HepG2 (cell line): Measurements from ENCODE around the gene ZNF544. TPM values are rescaled to one million over a fixed set of nuclear protein-coding genes. Genes with fewer than 3 reads are reported as not detected.

Experiments
- ADNP ChIP-seq: sonication (generic); formaldehyde crosslinking; IDR thresholded peaks from 2 replicates; pipeline ENCODE4 v1.4.0; 2020; ENCODE audit warnings: missing genetic modification reagents
- BRD4 ChIP-seq: sonication (generic); formaldehyde crosslinking; IDR thresholded peaks from 2 replicates; pipeline ENCODE4 v1.4.0; 2020; ENCODE audit warnings: missing genetic modification reagents
- CHD2 ChIP-seq: IDR thresholded peaks from 2 replicates; pipeline ENCODE4 v1.6.1; 2011; ENCODE audit warnings: low read depth, low read length, improper control_type of control experiment
- FOXO1 ChIP-seq: sonication (generic); formaldehyde crosslinking; IDR thresholded peaks from 2 replicates; pipeline ENCODE4 v1.4.0; 2020; ENCODE audit warnings: missing genetic modification reagents
- GFI1 ChIP-seq: sonication (generic); formaldehyde crosslinking; IDR thresholded peaks from 2 replicates; pipeline ENCODE4 v1.5.0; 2020; ENCODE audit warnings: missing genetic modification reagents, mild to moderate bottlenecking, borderline replicate concordance
- GZF1 ChIP-seq: sonication (generic); formaldehyde crosslinking; IDR thresholded peaks from 2 replicates; pipeline ENCODE4 v1.5.1; 2020; ENCODE audit warnings: mild to moderate bottlenecking, missing genetic modification reagents
- NR2F2 ChIP-seq: IDR thresholded peaks from 2 replicates; pipeline ENCODE4 v1.6.1; 2012; ENCODE audit warnings: low read depth, inconsistent platforms, borderline replicate concordance
- PHF20 ChIP-seq: sonication (generic); formaldehyde crosslinking; IDR thresholded peaks from 2 replicates; pipeline ENCODE4 v1.5.0; 2020; ENCODE audit warnings: mild to moderate bottlenecking, missing genetic modification reagents
- PTBP1 ChIP-seq: fragments of 200-400 bp; formaldehyde crosslinking; IDR thresholded peaks from 2 replicates; pipeline ENCODE4 v1.6.1; 2018; ENCODE audit warnings: low read length, low read depth; ENCODE audit not compliant: poor library complexity, severe bottlenecking
- RARA ChIP-seq: IDR thresholded peaks from 2 replicates; pipeline ENCODE4 v1.6.1; 2016; ENCODE audit warnings: missing genetic modification reagents, missing compliant biosample characterization
- RARG ChIP-seq: sonication (generic); formaldehyde crosslinking; IDR thresholded peaks from 2 replicates; pipeline ENCODE4 v1.4.0; 2020; ENCODE audit warnings: low read depth, mild to moderate bottlenecking, missing genetic modification reagents
- ZNF124 ChIP-seq: sonication (generic); formaldehyde crosslinking; IDR thresholded peaks from 2 replicates; pipeline ENCODE4 v1.4.0; 2020; ENCODE audit warnings: missing genetic modification reagents
- ZNF251 ChIP-seq: sonication (generic); formaldehyde crosslinking; IDR thresholded peaks from 2 replicates; pipeline ENCODE4 v1.9.0; 2021; ENCODE audit warnings: mild to moderate bottlenecking, missing genetic modification reagents
- ZNF34 ChIP-seq: sonication (generic); formaldehyde crosslinking; IDR thresholded peaks from 2 replicates; pipeline ENCODE4 v1.4.0; 2020; ENCODE audit warnings: mild to moderate bottlenecking, missing genetic modification reagents, borderline replicate concordance
- polyA plus RNA-seq, 8 experiments: library from polyadenylated mRNA; depleted of rRNA in 3 of 8; stranded (reverse) in 7 of 8; unstranded in 1 of 8; fragments of >200 nt; fragmentation: Illumina TruSeq in 4 of 8; extraction: Trizol in 4 of 8; gene quantifications; 2 replicates each; pipeline versions ENCODE4 v1.2.1 to v1.2.3, GENCODE V29; 2011 to 2016; ENCODE audit warnings: low read depth in 4 of 8, missing spikeins in 1 of 8, mixed read lengths in 1 of 8; ENCODE audit not compliant: insufficient read depth in 1 of 8
- total RNA-seq, 5 experiments: library from RNA; depleted of rRNA; stranded (reverse); fragments of >200 nt; fragmentation: Illumina TruSeq; extraction: Trizol; gene quantifications; 2 replicates each; pipeline ENCODE4 v1.2.3, GENCODE V29; 2016; ENCODE audit warnings: low read depth in 1 of 5
- TF ChIP-seq, protein P1 (sequence below): IDR thresholded peaks from 2 replicates; pipeline ENCODE4 v1.6.1; 2016; ENCODE audit warnings: low read depth, control low read depth
- TF ChIP-seq, protein P2 (sequence below), 2 experiments: fragments of 450-650 bp in 1 of 2; sonication (generic) in 1 of 2; formaldehyde crosslinking in 1 of 2; IDR thresholded peaks; 2 replicates each; pipeline versions ENCODE4 v1.6.1 to v1.8.0; 2016 to 2022; ENCODE audit warnings: antibody characterized with exemption in 1 of 2, mild to moderate bottlenecking in 1 of 2, missing genetic modification reagents in 1 of 2

The ZNF544 gene
- total and polyA plus RNA-seq, 2 of the 13 experiments (the other 11 are each of a cell fraction or from before 2014, with no cell fraction given) = 13.1 to 17.0 TPM

DNA sequence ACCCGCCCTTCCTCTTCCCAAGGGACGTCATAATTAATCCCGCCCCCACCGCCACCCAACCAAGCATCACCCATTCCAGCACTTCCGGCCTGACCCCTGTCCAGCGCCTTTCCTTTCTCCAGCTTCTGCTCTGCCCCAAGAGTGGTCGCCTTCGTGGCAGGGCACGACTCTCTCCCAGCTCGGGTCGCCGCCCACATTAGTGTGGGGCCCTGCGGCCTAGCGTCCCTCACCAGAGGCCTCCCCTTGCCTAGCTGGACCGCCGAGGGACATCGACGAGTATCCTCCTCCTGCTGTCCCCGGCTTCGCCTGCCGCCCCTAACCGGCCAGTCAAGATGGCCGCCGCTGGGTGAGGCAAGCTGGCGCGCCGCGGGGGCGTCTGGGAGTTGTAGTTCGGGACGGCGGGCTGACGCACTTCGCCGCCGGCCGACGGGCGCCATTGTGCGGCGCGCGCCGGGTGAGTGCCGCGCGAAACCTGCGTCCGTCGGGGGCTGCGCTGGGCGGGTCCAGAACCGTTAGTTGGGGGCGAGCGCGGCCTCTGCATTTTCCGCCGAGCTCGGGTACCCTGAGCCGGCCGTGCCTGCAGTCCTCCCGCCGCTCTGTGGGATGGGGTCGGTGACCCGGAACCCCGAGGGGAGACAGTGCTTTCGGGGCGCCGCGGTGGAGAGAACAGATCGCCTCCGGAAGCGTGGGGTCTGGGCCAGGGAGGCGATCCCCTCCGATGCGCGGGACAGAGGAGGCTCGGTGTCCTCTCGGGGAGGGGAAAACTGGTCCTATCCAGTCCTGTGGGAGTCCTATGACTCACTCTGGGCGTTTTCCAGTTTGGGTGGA, 45.5 kb upstream of the ZNF544 start, which contains the start of gene ZNF274 (continued):
- TF ChIP-seq, protein P1, sequence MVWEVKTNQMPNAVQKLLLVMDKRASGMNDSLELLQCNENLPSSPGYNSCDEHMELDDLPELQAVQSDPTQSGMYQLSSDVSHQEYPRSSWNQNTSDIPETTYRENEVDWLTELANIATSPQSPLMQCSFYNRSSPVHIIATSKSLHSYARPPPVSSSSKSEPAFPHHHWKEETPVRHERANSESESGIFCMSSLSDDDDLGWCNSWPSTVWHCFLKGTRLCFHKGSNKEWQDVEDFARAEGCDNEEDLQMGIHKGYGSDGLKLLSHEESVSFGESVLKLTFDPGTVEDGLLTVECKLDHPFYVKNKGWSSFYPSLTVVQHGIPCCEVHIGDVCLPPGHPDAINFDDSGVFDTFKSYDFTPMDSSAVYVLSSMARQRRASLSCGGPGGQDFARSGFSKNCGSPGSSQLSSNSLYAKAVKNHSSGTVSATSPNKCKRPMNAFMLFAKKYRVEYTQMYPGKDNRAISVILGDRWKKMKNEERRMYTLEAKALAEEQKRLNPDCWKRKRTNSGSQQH = peak; percentile 5; the same call in 1 of the 2 replicates
- TF ChIP-seq FOXO1 (peak; percentile 46; the same call in 1 of the 2 replicates), ADNP (no peak), PTBP1 (no peak), ZNF34 (no peak), GZF1 (no peak), GFI1 (CRISPR knock-in tag) (peak; percentile 41; the same call in 1 of the 2 replicates), NR2F2 (peak; percentile 33; the same call in 1 of the 2 replicates), ZNF251 (CRISPR knock-in tag) (no peak), CHD2 (peak; percentile 25; the same call in 1 of the 2 replicates), RARG (CRISPR knock-in tag) (no peak), ZNF124 (CRISPR knock-in tag) (peak; percentile 89), BRD4 (peak; percentile 29; the same call in 1 of the 2 replicates), PHF20 (CRISPR knock-in tag) (no peak; the same call in none of the 2 replicates), RARA (peak; percentile 22; the same call in 1 of the 2 replicates)
- TF ChIP-seq, protein P2, sequence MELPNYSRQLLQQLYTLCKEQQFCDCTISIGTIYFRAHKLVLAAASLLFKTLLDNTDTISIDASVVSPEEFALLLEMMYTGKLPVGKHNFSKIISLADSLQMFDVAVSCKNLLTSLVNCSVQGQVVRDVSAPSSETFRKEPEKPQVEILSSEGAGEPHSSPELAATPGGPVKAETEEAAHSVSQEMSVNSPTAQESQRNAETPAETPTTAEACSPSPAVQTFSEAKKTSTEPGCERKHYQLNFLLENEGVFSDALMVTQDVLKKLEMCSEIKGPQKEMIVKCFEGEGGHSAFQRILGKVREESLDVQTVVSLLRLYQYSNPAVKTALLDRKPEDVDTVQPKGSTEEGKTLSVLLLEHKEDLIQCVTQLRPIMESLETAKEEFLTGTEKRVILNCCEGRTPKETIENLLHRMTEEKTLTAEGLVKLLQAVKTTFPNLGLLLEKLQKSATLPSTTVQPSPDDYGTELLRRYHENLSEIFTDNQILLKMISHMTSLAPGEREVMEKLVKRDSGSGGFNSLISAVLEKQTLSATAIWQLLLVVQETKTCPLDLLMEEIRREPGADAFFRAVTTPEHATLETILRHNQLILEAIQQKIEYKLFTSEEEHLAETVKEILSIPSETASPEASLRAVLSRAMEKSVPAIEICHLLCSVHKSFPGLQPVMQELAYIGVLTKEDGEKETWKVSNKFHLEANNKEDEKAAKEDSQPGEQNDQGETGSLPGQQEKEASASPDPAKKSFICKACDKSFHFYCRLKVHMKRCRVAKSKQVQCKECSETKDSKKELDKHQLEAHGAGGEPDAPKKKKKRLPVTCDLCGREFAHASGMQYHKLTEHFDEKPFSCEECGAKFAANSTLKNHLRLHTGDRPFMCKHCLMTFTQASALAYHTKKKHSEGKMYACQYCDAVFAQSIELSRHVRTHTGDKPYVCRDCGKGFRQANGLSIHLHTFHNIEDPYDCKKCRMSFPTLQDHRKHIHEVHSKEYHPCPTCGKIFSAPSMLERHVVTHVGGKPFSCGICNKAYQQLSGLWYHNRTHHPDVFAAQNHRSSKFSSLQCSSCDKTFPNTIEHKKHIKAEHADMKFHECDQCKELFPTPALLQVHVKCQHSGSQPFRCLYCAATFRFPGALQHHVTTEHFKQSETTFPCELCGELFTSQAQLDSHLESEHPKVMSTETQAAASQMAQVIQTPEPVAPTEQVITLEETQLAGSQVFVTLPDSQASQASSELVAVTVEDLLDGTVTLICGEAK (IDR thresholded peaks at IDR 0.05) = peak; percentile 30; the same call in 1 of the 2 replicates
- TF ChIP-seq, protein P2 (CRISPR knock-in tag; IDR thresholded peaks at IDR 0.05) = peak; percentile 64
